BJ (cell line): Measurements from ENCODE around the gene TPCN2. TPM values are rescaled to one million over a fixed set of nuclear protein-coding genes. Genes with fewer than 3 reads are reported as not detected.

ENCODE experiments used
- CTCF ChIA-PET: fragments of 350-600 bp; formaldehyde crosslinking; extraction: SDS; loops from one replicate; lab custom pipeline; 2021; ENCODE audit warnings: antibody characterized with exemption, inconsistent platforms; lab: Yijun Ruan, JAX
- POLR2A ChIA-PET: fragments of 300-600 bp; sonication (Branson Sonifier 250); formaldehyde crosslinking; extraction: SDS; loops from one replicate; lab custom pipeline; 2021; ENCODE audit warnings: antibody characterized with exemption; lab: Charles Lee
- DNase-seq: peaks from one replicate; pipeline ENCODE4 v3.0.0-alpha.2; 2011; ENCODE audit warnings: low read depth
- H3K27me3 ChIP-seq: 2 replicates; pipeline ENCODE4 v1.6.0; 2011; ENCODE audit warnings: low read length; ENCODE audit not compliant: control insufficient read depth, insufficient read depth
- H3K36me3 ChIP-seq: 2 replicates; pipeline ENCODE4 v1.5.1; 2011; ENCODE audit warnings: low read length; ENCODE audit not compliant: control insufficient read depth, insufficient read depth
- H3K4me3 ChIP-seq: 2 replicates; pipeline ENCODE4 v1.5.1; 2011; ENCODE audit warnings: low read depth, mild to moderate bottlenecking, control low read depth, low read length
- polyA plus RNA-seq: library from polyadenylated mRNA; depleted of rRNA; stranded (reverse); fragments of >200 nt; gene quantifications from 2 replicates; pipeline ENCODE4 v1.2.3, GENCODE V29; 2011
- TF ChIP-seq, protein P1 (sequence below): IDR thresholded peaks from 2 replicates; pipeline ENCODE4 v1.5.1; 2011; ENCODE audit warnings: low read depth, mild to moderate bottlenecking, control low read depth, inconsistent platforms, low read length, moderate library complexity; ENCODE audit not compliant: insufficient read depth

TPCN2 gene
- polyA plus RNA-seq, 1 experiment: 9.9 TPM

GRCh38 chr11:69127081-69127850 is 78.5 kb downstream of the TPCN2 start:
- ChIA-PET POLR2A (no interaction called here), CTCF (no interaction called here)
- Histone ChIP-seq H3K4me3 (no peak overlapping the region), H3K27me3 (no peaks in the 10 kb centered on the region), H3K36me3 (no peaks in the 10 kb centered on the region)
- TF ChIP-seq, protein P1, sequence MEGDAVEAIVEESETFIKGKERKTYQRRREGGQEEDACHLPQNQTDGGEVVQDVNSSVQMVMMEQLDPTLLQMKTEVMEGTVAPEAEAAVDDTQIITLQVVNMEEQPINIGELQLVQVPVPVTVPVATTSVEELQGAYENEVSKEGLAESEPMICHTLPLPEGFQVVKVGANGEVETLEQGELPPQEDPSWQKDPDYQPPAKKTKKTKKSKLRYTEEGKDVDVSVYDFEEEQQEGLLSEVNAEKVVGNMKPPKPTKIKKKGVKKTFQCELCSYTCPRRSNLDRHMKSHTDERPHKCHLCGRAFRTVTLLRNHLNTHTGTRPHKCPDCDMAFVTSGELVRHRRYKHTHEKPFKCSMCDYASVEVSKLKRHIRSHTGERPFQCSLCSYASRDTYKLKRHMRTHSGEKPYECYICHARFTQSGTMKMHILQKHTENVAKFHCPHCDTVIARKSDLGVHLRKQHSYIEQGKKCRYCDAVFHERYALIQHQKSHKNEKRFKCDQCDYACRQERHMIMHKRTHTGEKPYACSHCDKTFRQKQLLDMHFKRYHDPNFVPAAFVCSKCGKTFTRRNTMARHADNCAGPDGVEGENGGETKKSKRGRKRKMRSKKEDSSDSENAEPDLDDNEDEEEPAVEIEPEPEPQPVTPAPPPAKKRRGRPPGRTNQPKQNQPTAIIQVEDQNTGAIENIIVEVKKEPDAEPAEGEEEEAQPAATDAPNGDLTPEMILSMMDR: no peak
- DNase-seq: no peak

DNA sequence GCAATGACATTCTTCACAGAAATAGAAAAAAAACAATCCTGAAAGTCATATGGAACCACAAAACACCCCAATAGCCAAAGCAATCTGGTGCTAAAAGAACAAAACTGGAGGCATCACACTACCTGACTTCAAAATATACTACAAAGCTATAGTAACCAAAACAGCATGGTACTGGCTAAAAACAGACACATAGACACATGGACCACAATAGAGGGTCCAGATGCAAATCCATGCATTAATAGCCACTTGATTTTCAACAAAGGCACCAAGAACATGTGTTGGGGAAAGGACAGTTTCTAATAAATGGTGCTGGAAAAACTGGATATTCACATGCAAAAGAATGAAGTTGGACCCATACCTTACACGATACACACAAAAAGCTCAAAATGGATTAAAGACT is 79.2 kb downstream of the TPCN2 start:
- no peak for DNase-seq
- Histone ChIP-seq H3K27me3 (no peaks in the 10 kb centered on the region), H3K4me3 (no peak overlapping the region), H3K36me3 (no peaks in the 10 kb centered on the region)
- TF ChIP-seq, protein P1: no peak
- ChIA-PET CTCF (no interaction called here), POLR2A (no interaction called here)

- ChIA-PET POLR2A (no interaction called here), CTCF (interaction anchor here (1.0 to 1.4 kb wide), 3 partner anchors 28 to 515 kb away, joined by 3 to 4 read pairs (median 3); no protein-coding TSS in a partner anchor)
- Histone ChIP-seq H3K27me3 (no peaks in the 10 kb centered on the region), H3K36me3 (no peaks in the 10 kb centered on the region), H3K4me3 (no peak overlapping the region)
- DNase-seq: no peak
- TF ChIP-seq, protein P1: no peak
Measured at GRCh38 chr11:69129053-69129452, 80.3 kb downstream of the TPCN2 start.

DNA sequence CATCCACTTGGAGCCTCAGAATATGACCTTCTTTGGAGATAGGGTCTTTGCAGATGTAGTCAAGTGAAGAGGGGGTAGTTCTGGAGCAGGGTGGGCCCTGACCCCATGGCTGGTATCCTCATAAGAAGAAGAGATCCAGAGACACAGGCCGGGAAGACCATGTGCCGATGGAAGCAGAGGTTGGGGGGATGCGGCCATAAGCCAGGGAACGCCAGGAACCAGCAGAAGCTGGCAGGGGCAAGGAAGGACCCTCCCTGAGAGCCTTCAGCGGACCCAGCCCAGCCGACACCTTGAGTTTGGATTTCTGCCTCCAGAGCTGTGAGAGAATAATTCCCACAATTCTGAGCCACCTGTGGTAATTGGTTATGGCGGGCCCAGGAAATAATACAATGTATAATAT is 80.9 kb downstream of the TPCN2 start:
- POLR2A ChIA-PET: no interaction called here
- TF ChIP-seq, protein P1: no peak
- Histone ChIP-seq H3K27me3 (no peaks in the 10 kb centered on the region), H3K36me3 (no peaks in the 10 kb centered on the region), H3K4me3 (no peak overlapping the region)
- CTCF ChIA-PET: interaction anchor here (1.0 to 1.8 kb wide), 4 partner anchors 27 to 514 kb away, joined by 3 read pairs; no protein-coding TSS in a partner anchor
- DNase-seq: no peak

DNA sequence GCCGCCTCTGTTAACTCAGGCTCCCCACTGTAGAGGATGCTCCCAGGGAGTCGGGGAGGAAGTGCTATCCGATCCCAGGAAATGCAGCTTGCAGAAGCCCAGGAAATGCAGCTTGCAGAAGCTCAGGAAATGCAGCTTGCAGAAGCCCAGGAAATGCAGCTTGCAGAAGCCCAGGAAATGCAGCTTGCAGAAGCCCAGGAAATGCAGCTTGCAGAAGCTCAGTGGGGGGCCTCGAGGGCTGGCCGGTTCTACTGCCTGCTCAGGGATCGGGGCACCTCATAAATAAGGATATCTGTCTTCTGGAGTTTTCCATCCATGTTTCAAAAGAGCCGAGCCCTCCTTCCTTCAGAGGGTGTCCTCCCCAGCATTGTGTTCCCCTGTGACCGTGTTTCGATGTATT is 81.9 kb downstream of the TPCN2 start:
- Histone ChIP-seq H3K4me3 (no peak overlapping the region), H3K27me3 (no peaks in the 10 kb centered on the region), H3K36me3 (no peaks in the 10 kb centered on the region)
- ChIA-PET CTCF (interaction anchor here (0.6 to 3.3 kb wide), 15 partner anchors 10 to 540 kb away, joined by 3 to 29 read pairs (median 8); partner anchors contain the start of gene MYEOV), POLR2A (no interaction called here)
- DNase-seq: no peak
- TF ChIP-seq, protein P1: no peak
